ENCODE measurements around the gene NKD1. TPM values are rescaled to one million over a fixed set of nuclear protein-coding genes. Genes with fewer than 3 reads are reported as not detected.

The NKD1 gene
- total and polyA plus RNA-seq, 2 donors (not counting 1 experiment from before 2014, with no cell fraction given): 0.16 to 1.9 TPM

DNA sequence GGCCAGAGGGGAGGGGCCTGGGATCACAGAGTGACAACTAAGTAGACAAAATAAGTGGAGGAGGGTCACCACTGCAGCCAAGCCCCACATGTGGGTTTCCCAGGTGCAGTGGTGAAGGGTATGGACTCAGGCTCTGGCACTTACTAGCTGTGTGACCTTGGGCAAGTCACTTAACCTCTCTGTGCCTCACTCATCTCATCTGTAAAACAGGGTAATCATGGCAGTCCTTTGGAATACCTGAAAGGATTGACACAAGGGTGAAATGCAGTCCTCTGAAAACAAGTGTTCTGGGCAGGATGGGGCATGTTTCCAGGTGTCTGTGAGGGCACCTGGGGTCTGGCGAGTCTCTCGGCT, 55.8 kb downstream of the NKD1 start:
- no peaks in the 10 kb centered on the region for H3K27me3 Mint-ChIP-seq
- Histone ChIP-seq H4K20me1 (ENCODE audit: control insufficient read depth, insufficient read depth, low read length, poor library complexity, severe bottlenecking) (no peaks in the 10 kb centered on the region), H3K9me3 (ENCODE audit: control extremely low read depth in 1 of 3, control insufficient read depth in 2 of 3, insufficient read depth in 1 of 3, low read length in 2 of 3) (no peaks in the 10 kb centered on the region), H3K4me3 (ENCODE audit: control extremely low read depth in 1 of 5, extremely low read depth in 1 of 5, insufficient read depth in 1 of 5, low read depth in 2 of 5, low read length in 4 of 5) (no peak overlapping the region), H2AFZ (ENCODE audit: insufficient read depth, low read depth, low read length, poor library complexity, severe bottlenecking) (no peak overlapping the region), H3K27me3 (replicated peaks in 1 of 4; ENCODE audit: control extremely low read depth in 1 of 4, control insufficient read depth in 3 of 4, insufficient read depth in 4 of 4, low read length in 3 of 4) (no peaks in the 10 kb centered on the region), H3K27ac (ENCODE audit: low read length in 2 of 2) (no peak overlapping the region), H3K36me3 (replicated peaks in 1 of 2; ENCODE audit: control extremely low read depth in 1 of 2, control insufficient read depth in 1 of 2, extremely low read depth in 1 of 2, insufficient read depth in 2 of 2, low read length in 1 of 2) (no peaks in the 10 kb centered on the region), H3K4me2 (replicated peaks; ENCODE audit: low read depth, low read length, poor library complexity, severe bottlenecking) (no peak overlapping the region), H3K9ac (ENCODE audit: low read length) (no peak overlapping the region), H3K4me1 (ENCODE audit: control insufficient read depth in 2 of 2, insufficient read depth in 2 of 2, low read length in 2 of 2) (no peaks in the 10 kb centered on the region), H3K79me2 (ENCODE audit: control insufficient read depth, insufficient read depth, low read length) (no peaks in the 10 kb centered on the region)
- intact Hi-C loops (cut with micrococcal nuclease): no loop called here
- no peak overlapping the region for H3K4me3 Mint-ChIP-seq
- no peaks in the 10 kb centered on the region for H3K9me3 Mint-ChIP-seq (ENCODE audit: insufficient read depth)
- POLR2A ChIA-PET: no interaction called here
- no peak overlapping the region for H3K27ac Mint-ChIP-seq
- CTCF ChIA-PET: no interaction called here
- H3K4me1 Mint-ChIP-seq: no peaks in the 10 kb centered on the region
- DNase-seq (no peak), ATAC-seq (ENCODE audit: low read depth) (no peak)
- WGBS (ENCODE audit: insufficient coverage): 90% methylated on average over 2 of the region's 2 CpGs
- TF ChIP-seq, protein P1, sequence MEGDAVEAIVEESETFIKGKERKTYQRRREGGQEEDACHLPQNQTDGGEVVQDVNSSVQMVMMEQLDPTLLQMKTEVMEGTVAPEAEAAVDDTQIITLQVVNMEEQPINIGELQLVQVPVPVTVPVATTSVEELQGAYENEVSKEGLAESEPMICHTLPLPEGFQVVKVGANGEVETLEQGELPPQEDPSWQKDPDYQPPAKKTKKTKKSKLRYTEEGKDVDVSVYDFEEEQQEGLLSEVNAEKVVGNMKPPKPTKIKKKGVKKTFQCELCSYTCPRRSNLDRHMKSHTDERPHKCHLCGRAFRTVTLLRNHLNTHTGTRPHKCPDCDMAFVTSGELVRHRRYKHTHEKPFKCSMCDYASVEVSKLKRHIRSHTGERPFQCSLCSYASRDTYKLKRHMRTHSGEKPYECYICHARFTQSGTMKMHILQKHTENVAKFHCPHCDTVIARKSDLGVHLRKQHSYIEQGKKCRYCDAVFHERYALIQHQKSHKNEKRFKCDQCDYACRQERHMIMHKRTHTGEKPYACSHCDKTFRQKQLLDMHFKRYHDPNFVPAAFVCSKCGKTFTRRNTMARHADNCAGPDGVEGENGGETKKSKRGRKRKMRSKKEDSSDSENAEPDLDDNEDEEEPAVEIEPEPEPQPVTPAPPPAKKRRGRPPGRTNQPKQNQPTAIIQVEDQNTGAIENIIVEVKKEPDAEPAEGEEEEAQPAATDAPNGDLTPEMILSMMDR (IDR thresholded peaks at IDR 0.05): no peak

DNA sequence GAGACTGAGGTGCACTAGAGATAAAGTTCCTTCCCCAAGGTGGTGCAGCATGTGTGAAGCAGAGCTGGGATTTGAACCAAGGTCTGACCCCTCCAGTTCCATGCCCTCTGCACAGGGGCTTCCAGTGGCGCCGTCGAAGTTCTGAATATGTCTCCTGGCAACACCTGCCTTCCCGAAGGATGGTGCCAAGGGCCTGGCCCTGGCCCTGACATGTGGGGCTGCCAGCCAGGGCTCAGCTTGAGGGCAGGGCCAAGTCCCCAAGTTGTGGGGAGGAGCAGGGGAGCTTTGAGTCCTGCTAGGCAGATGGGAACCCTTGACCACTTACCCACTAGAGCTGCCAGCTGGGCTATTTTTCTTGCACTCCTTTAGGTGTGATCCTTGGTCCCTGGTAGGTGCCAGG, 56.4 kb downstream of the NKD1 start:
- Mint-ChIP-seq H3K4me1 (no peaks in the 10 kb centered on the region), H3K27me3 (no peaks in the 10 kb centered on the region), H3K27ac (no peak overlapping the region), H3K4me3 (no peak overlapping the region), H3K9me3 (ENCODE audit: insufficient read depth) (no peaks in the 10 kb centered on the region)
- intact Hi-C loops (cut with micrococcal nuclease): no loop called here
- 93% methylated on average over 3 of the region's 4 CpGs for WGBS (ENCODE audit: insufficient coverage)
- Histone ChIP-seq H3K27me3 (replicated peaks in 1 of 4; ENCODE audit: control extremely low read depth in 1 of 4, control insufficient read depth in 3 of 4, insufficient read depth in 4 of 4, low read length in 3 of 4) (no peaks in the 10 kb centered on the region), H3K27ac (ENCODE audit: low read length in 2 of 2) (no peak overlapping the region), H3K4me3 (ENCODE audit: control extremely low read depth in 1 of 5, extremely low read depth in 1 of 5, insufficient read depth in 1 of 5, low read depth in 2 of 5, low read length in 4 of 5) (no peak overlapping the region), H3K4me2 (replicated peaks; ENCODE audit: low read depth, low read length, poor library complexity, severe bottlenecking) (no peak overlapping the region), H4K20me1 (ENCODE audit: control insufficient read depth, insufficient read depth, low read length, poor library complexity, severe bottlenecking) (no peaks in the 10 kb centered on the region), H2AFZ (ENCODE audit: insufficient read depth, low read depth, low read length, poor library complexity, severe bottlenecking) (no peak overlapping the region), H3K36me3 (replicated peaks in 1 of 2; ENCODE audit: control extremely low read depth in 1 of 2, control insufficient read depth in 1 of 2, extremely low read depth in 1 of 2, insufficient read depth in 2 of 2, low read length in 1 of 2) (no peaks in the 10 kb centered on the region), H3K9ac (ENCODE audit: low read length) (no peak overlapping the region), H3K79me2 (ENCODE audit: control insufficient read depth, insufficient read depth, low read length) (no peaks in the 10 kb centered on the region), H3K4me1 (ENCODE audit: control insufficient read depth in 2 of 2, insufficient read depth in 2 of 2, low read length in 2 of 2) (no peaks in the 10 kb centered on the region), H3K9me3 (ENCODE audit: control extremely low read depth in 1 of 3, control insufficient read depth in 2 of 3, insufficient read depth in 1 of 3, low read length in 2 of 3) (no peaks in the 10 kb centered on the region)
- ATAC-seq (ENCODE audit: low read depth) (no peak), DNase-seq (no peak)
- TF ChIP-seq, protein P1 (IDR thresholded peaks at IDR 0.05): no peak
- TF ChIP-seq EZH2 (IDR thresholded peaks at IDR 0.05; ENCODE audit: borderline replicate concordance, insufficient read depth, low read depth, low read length, poor library complexity, severe bottlenecking): no peak
- CTCF ChIA-PET: no interaction called here
- POLR2A ChIA-PET: interaction anchor here (0.6 kb wide), 1 partner anchor 194 kb away, joined by 3 read pairs; no protein-coding TSS in a partner anchor
